CD4-positive, alpha-beta T cell (primary cell): ENCODE data around the gene DIAPH2. TPM values are rescaled to one million over a fixed set of nuclear protein-coding genes. Genes with fewer than 3 reads are reported as not detected.

Experiments
- ATAC-seq: fragments of 200-7000 bp; cut with Tn5 transposase; one replicate; pipeline ENCODE4 v1.10.0; 2022; ENCODE audit warnings: mild to moderate bottlenecking; ENCODE audit not compliant: poor library complexity
- CTCF ChIA-PET: fragments of 350-600 bp; sonication (Branson Sonifier 250); formaldehyde crosslinking; loops from one replicate; lab custom pipeline; 2021; ENCODE audit warnings: antibody characterized with exemption, inconsistent platforms; lab: Charles Lee
- POLR2A ChIA-PET: fragments of 350-600 bp; sonication (Branson Sonifier 250); formaldehyde crosslinking; loops from one replicate; lab custom pipeline; 2021; ENCODE audit warnings: antibody characterized with exemption, inconsistent platforms; lab: Charles Lee
- DNase-seq, 14 experiments: peaks; one replicate each; pipeline ENCODE4 v3.0.0-alpha.2; 2013 to 2020; ENCODE audit warnings: mixed read lengths in 2 of 14
- H3K27ac ChIP-seq, 2 donors: one replicate each; pipeline versions ENCODE4 v1.5.1 to v1.7.0; 2013; ENCODE audit warnings: low read length in 2 of 2, low read depth in 1 of 2, mild to moderate bottlenecking in 1 of 2
- H3K27me3 ChIP-seq, 2 experiments: 1 replicate in 1 of 2; 2 replicates in 1 of 2; pipeline versions ENCODE4 v1.6.1 to v1.7.0; 2013; ENCODE audit warnings: low read length in 2 of 2, control low read depth in 1 of 2, mild to moderate bottlenecking in 1 of 2, moderate library complexity in 1 of 2; ENCODE audit not compliant: insufficient read depth in 2 of 2, control insufficient read depth in 1 of 2
- H3K36me3 ChIP-seq: one replicate; pipeline ENCODE4 v1.6.1; 2013; ENCODE audit warnings: low read length, control low read depth; ENCODE audit not compliant: insufficient read depth
- H3K4me1 ChIP-seq: one replicate; pipeline ENCODE4 v1.6.1; 2013; ENCODE audit warnings: low read length, control low read depth; ENCODE audit not compliant: insufficient read depth
- H3K4me3 ChIP-seq: one replicate; pipeline ENCODE4 v1.5.1; 2013; ENCODE audit warnings: mild to moderate bottlenecking, low read length, moderate library complexity
- H3K9me3 ChIP-seq, 2 experiments: 1 replicate in 1 of 2; 2 replicates in 1 of 2; pipeline versions ENCODE4 v1.6.1 to v1.7.0; 2013; ENCODE audit warnings: low read length in 2 of 2, mild to moderate bottlenecking in 2 of 2, control low read depth in 1 of 2, moderate library complexity in 1 of 2; ENCODE audit not compliant: control insufficient read depth in 1 of 2, insufficient read depth in 1 of 2
- H3K27ac Mint-ChIP-seq: one replicate; pipeline ENCODE4 v1.8.0; 2020; ENCODE audit warnings: mixed read lengths
- H3K27me3 Mint-ChIP-seq: one replicate; pipeline ENCODE4 v1.8.0; 2021; ENCODE audit warnings: mixed read lengths
- H3K36me3 Mint-ChIP-seq: one replicate; pipeline ENCODE4 v1.8.0; 2021; ENCODE audit warnings: low read depth, mixed read lengths
- H3K4me1 Mint-ChIP-seq: one replicate; pipeline ENCODE4 v1.8.0; 2021; ENCODE audit warnings: low read depth, mixed read lengths
- H3K4me3 Mint-ChIP-seq: one replicate; pipeline ENCODE4 v1.8.0; 2020; ENCODE audit warnings: mild to moderate bottlenecking, mixed read lengths
- H3K9me3 Mint-ChIP-seq: one replicate; pipeline ENCODE4 v1.8.0; 2020; ENCODE audit warnings: mixed read lengths
- intact Hi-C, 2 experiments: fragments of 100-400 bp; cut with DNase I in 1 of 2; cut with micrococcal nuclease in 1 of 2; formaldehyde crosslinking; loops; one replicate each; pipeline versions ENCODE4 v1.15.1 to v1.9.0; 2023 to 2025; cut with DNase I, micrococcal nuclease
- total RNA-seq, 174 experiments: library from RNA in 2 of 174; stranded (reverse) in 2 of 174; gene quantifications; one replicate each; pipeline ENCODE4 v1.2.3 and lab custom pipeline; 2021 to 2026
- TF ChIP-seq, protein P1 (sequence below): fragments of 200-600 bp; IDR thresholded peaks from one replicate; pipeline ENCODE4 v1.8.0; 2022; ENCODE audit warnings: antibody characterized with exemption, mild to moderate bottlenecking

Gene DIAPH2
- total RNA-seq, 2 experiments from 2014 or later: 11.4 to 11.7 TPM

DNA sequence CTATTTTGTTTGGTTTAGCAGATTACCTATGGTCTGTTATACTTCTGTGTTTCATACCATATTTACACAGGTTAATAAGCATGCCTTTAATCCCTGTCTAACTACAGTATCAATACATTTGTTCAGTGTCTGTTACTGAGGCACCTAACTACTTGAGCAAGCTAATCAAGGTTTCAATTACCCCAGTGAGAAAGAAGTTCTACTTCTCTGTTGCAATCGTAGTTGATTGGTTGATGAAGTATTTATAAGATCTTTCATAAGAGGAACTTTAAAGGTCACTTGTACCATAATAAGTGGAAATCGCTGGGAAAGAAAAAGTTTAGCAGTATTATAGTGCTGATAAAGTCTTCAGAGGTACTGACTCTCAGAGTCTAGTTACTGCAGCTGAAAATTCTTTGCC lies 689.6 kb downstream of the DIAPH2 start:
- Histone ChIP-seq H3K4me1 (no peaks in the 10 kb centered on the region), H3K27me3 (no peaks in the 10 kb centered on the region), H3K27ac (no peak overlapping the region), H3K9me3 (no peaks in the 10 kb centered on the region), H3K36me3 (peaks cover 2% of the 10 kb centered on the region), H3K4me3 (no peak overlapping the region)
- ChIA-PET CTCF (no interaction called here), POLR2A (no interaction called here)
- Mint-ChIP-seq H3K4me3 (no peak overlapping the region), H3K27ac (no peak overlapping the region), H3K4me1 (no peaks in the 10 kb centered on the region), H3K27me3 (no peaks in the 10 kb centered on the region), H3K9me3 (no peaks in the 10 kb centered on the region), H3K36me3 (no peaks in the 10 kb centered on the region)
- ATAC-seq (no peak), DNase-seq (no peak)
- intact Hi-C loops: no loop called here
- TF ChIP-seq, protein P1, sequence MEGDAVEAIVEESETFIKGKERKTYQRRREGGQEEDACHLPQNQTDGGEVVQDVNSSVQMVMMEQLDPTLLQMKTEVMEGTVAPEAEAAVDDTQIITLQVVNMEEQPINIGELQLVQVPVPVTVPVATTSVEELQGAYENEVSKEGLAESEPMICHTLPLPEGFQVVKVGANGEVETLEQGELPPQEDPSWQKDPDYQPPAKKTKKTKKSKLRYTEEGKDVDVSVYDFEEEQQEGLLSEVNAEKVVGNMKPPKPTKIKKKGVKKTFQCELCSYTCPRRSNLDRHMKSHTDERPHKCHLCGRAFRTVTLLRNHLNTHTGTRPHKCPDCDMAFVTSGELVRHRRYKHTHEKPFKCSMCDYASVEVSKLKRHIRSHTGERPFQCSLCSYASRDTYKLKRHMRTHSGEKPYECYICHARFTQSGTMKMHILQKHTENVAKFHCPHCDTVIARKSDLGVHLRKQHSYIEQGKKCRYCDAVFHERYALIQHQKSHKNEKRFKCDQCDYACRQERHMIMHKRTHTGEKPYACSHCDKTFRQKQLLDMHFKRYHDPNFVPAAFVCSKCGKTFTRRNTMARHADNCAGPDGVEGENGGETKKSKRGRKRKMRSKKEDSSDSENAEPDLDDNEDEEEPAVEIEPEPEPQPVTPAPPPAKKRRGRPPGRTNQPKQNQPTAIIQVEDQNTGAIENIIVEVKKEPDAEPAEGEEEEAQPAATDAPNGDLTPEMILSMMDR: no peak

DNA sequence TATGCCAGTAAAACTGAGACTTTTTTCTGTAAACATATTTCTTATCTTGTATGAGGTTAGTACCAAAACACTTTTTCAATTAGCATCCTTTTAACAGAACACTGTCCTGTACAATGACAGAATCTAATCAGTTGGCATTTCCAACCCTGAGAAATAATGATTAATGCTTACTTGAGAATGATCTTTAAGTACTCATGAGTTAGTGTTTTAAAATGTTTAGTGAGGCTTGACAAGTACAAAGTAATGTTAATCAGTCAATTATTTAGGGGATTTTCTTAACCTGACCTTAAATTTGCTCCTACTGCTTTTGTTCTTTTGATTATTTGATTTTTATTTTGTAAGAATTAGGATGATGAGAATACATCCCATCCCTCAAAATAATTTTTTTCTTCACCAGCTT lies 695.6 kb downstream of the DIAPH2 start:
- Histone ChIP-seq H3K4me3 (no peak overlapping the region), H3K27ac (no peak overlapping the region), H3K9me3 (no peaks in the 10 kb centered on the region), H3K36me3 (peaks cover 2% of the 10 kb centered on the region), H3K27me3 (no peaks in the 10 kb centered on the region), H3K4me1 (no peaks in the 10 kb centered on the region)
- TF ChIP-seq, protein P1: no peak
- Mint-ChIP-seq H3K27me3 (no peaks in the 10 kb centered on the region), H3K4me3 (no peak overlapping the region), H3K27ac (no peak overlapping the region), H3K36me3 (peaks cover 9% of the 10 kb centered on the region), H3K9me3 (no peaks in the 10 kb centered on the region), H3K4me1 (no peaks in the 10 kb centered on the region)
- DNase-seq (no peak), ATAC-seq (no peak)
- ChIA-PET POLR2A (no interaction called here), CTCF (no interaction called here)
- intact Hi-C loops: no loop called here

DNA sequence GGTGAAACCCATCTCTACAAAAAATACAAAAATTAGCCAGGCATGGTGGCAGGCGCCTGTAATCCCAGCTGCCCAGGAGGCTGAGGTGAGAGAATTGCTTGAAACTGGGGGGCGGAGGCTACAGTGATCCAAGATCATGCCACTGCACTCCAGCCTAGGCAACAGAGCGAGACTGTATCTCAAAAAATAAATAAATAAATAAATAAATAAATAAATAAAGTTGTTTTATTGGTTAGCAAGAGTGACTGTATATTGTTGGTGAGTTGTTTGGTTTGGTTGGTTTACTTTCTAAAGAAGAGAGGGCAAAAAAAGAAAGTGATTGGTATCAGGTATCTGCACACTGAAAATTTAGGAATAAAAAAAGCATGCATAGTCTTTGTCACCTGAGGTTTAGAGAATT lies 700.0 kb downstream of the DIAPH2 start:
- CTCF ChIA-PET: no interaction called here
- Mint-ChIP-seq H3K27me3 (no peaks in the 10 kb centered on the region), H3K4me1 (no peaks in the 10 kb centered on the region), H3K9me3 (no peaks in the 10 kb centered on the region), H3K4me3 (no peak overlapping the region), H3K36me3 (peaks cover 30% of the 10 kb centered on the region), H3K27ac (no peak overlapping the region)
- Histone ChIP-seq H3K4me3 (no peak overlapping the region), H3K9me3 (no peaks in the 10 kb centered on the region), H3K27me3 (no peaks in the 10 kb centered on the region), H3K4me1 (no peaks in the 10 kb centered on the region), H3K27ac (no peak overlapping the region), H3K36me3 (no peaks in the 10 kb centered on the region)
- POLR2A ChIA-PET: no interaction called here
- ATAC-seq (no peak), DNase-seq (no peak)
- intact Hi-C loops: no loop called here
- TF ChIP-seq, protein P1: no peak
